AG04449 (cell line): ENCODE results near the gene IL6ST.
A peak's percentile ranks its signal among the peaks of the same experiment; 100 is the strongest.
"Not testable (repeated sequence)": the region's sequence is repeated elsewhere in the genome, so short reads cannot be mapped to it uniquely, and the experiment has no call there.

Source experiments
- CTCF ChIA-PET: fragments of 350-600 bp; formaldehyde crosslinking; extraction: SDS; loops from one replicate; lab custom pipeline; 2021; ENCODE audit warnings: antibody characterized with exemption; lab: Yijun Ruan, JAX
- POLR2A ChIA-PET: fragments of 400-600, 350-600 bp; formaldehyde crosslinking; extraction: SDS; loops from one replicate; lab custom pipeline; 2020; ENCODE audit warnings: antibody characterized with exemption, inconsistent platforms; lab: Yijun Ruan, JAX
- DNase-seq: peaks from one replicate; pipeline ENCODE4 v3.0.0-alpha.2; 2010; ENCODE audit warnings: low read depth, low spot score
- H3K4me3 ChIP-seq: 2 replicates; pipeline ENCODE4 v1.5.1; 2011; ENCODE audit warnings: low read depth, mild to moderate bottlenecking, control low read depth, low read length
- CTCF ChIP-seq: IDR thresholded peaks from one replicate; pipeline ENCODE4 v1.5.1; 2011; ENCODE audit warnings: mild to moderate bottlenecking, moderate library complexity, low read length, control low read depth, inconsistent platforms; ENCODE audit not compliant: insufficient read depth; ENCODE audit errors: missing control alignments

IL6ST gene

GRCh38 chr5:55959208-55959607, 35.6 kb downstream of the IL6ST start:
- ChIA-PET CTCF (no interaction called here), POLR2A (no interaction called here)
- TF ChIP-seq CTCF = no peak
- DNase-seq = no peak
- no peak overlapping the region for H3K4me3 ChIP-seq

- POLR2A ChIA-PET = not testable (repeated sequence)
- CTCF ChIA-PET = interaction anchor here (1.1 kb wide), 1 partner anchor 259 kb away, joined by 3 read pairs; no protein-coding TSS in a partner anchor
These were observed 53.6 kb downstream of the IL6ST start for GRCh38 chr5:55941154-55941553.

GRCh38 chr5:55937598-55937997, 57.2 kb downstream of the IL6ST start:
- CTCF ChIA-PET = interaction anchor here (0.7 to 5.3 kb wide), 14 partner anchors 9 to 1569 kb away, joined by 3 to 121 read pairs (median 14); no protein-coding TSS in a partner anchor
- POLR2A ChIA-PET, H3K4me3 ChIP-seq, DNase-seq: not testable (repeated sequence)

More at GRCh38 chr5:55941154-55941553, 53.6 kb downstream of the IL6ST start:
- H3K4me3 ChIP-seq, DNase-seq: not testable (repeated sequence)

GRCh38 chr5:55936100-55936693, 58.6 kb downstream of the IL6ST start:
- ChIA-PET CTCF (interaction anchor here (0.6 to 5.3 kb wide), 35 partner anchors 10 to 905 kb away, joined by 3 to 121 read pairs (median 5); no protein-coding TSS in a partner anchor), POLR2A (interaction anchor here (0.6 to 0.8 kb wide), 2 partner anchors 52 to 135 kb away, joined by 4 to 5 read pairs; no protein-coding TSS in a partner anchor)
- peak; percentile 87 for TF ChIP-seq CTCF
- H3K4me3 ChIP-seq = no peak overlapping the region
- peak; percentile 38 for DNase-seq

GRCh38 chr5:55935371-55935770, 59.4 kb downstream of the IL6ST start:
- no peak overlapping the region for H3K4me3 ChIP-seq
- TF ChIP-seq CTCF = no peak
- ChIA-PET POLR2A (no interaction called here), CTCF (interaction anchor here (0.7 to 5.3 kb wide), 38 partner anchors 9 to 906 kb away, joined by 3 to 121 read pairs (median 5); no protein-coding TSS in a partner anchor)
- DNase-seq = no peak

GRCh38 chr5:55934720-55935119, 60.0 kb downstream of the IL6ST start:
- H3K4me3 ChIP-seq = no peak overlapping the region
- no peak for TF ChIP-seq CTCF
- no peak for DNase-seq
- POLR2A ChIA-PET = interaction anchor here (0.6 kb wide), 1 partner anchor 64 kb away, joined by 5 read pairs; no protein-coding TSS in a partner anchor
- CTCF ChIA-PET = interaction anchor here (0.8 to 5.3 kb wide), 29 partner anchors 8 to 903 kb away, joined by 3 to 121 read pairs (median 5); no protein-coding TSS in a partner anchor

- ChIA-PET CTCF (interaction anchor here (1.5 to 5.3 kb wide), 8 partner anchors 11 to 333 kb away, joined by 4 to 121 read pairs (median 25); no protein-coding TSS in a partner anchor), POLR2A (no interaction called here)
- no peak overlapping the region for H3K4me3 ChIP-seq
- TF ChIP-seq CTCF = no peak
- no peak for DNase-seq
These were observed 60.6 kb downstream of the IL6ST start for GRCh38 chr5:55934115-55934613.
